Measurements from ENCODE around the gene CD44.

Gene CD44

GRCh38 chr11:35098855-35099254 is 40.1 kb upstream of the CD44 start:
- Histone ChIP-seq H3K4me3 (ENCODE audit: low read depth, low read length) (no peak overlapping the region), H3K4me1 (no peaks in the 10 kb centered on the region), H3K9me3 (no peaks in the 10 kb centered on the region), H3K27me3 (no peaks in the 10 kb centered on the region), H3K36me3 (no peaks in the 10 kb centered on the region)
- TF ChIP-seq, protein P1, sequence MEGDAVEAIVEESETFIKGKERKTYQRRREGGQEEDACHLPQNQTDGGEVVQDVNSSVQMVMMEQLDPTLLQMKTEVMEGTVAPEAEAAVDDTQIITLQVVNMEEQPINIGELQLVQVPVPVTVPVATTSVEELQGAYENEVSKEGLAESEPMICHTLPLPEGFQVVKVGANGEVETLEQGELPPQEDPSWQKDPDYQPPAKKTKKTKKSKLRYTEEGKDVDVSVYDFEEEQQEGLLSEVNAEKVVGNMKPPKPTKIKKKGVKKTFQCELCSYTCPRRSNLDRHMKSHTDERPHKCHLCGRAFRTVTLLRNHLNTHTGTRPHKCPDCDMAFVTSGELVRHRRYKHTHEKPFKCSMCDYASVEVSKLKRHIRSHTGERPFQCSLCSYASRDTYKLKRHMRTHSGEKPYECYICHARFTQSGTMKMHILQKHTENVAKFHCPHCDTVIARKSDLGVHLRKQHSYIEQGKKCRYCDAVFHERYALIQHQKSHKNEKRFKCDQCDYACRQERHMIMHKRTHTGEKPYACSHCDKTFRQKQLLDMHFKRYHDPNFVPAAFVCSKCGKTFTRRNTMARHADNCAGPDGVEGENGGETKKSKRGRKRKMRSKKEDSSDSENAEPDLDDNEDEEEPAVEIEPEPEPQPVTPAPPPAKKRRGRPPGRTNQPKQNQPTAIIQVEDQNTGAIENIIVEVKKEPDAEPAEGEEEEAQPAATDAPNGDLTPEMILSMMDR (IDR thresholded peaks at IDR 0.05; ENCODE audit: low read depth, low read length): no peak
- DNase-seq: no peak

DNA sequence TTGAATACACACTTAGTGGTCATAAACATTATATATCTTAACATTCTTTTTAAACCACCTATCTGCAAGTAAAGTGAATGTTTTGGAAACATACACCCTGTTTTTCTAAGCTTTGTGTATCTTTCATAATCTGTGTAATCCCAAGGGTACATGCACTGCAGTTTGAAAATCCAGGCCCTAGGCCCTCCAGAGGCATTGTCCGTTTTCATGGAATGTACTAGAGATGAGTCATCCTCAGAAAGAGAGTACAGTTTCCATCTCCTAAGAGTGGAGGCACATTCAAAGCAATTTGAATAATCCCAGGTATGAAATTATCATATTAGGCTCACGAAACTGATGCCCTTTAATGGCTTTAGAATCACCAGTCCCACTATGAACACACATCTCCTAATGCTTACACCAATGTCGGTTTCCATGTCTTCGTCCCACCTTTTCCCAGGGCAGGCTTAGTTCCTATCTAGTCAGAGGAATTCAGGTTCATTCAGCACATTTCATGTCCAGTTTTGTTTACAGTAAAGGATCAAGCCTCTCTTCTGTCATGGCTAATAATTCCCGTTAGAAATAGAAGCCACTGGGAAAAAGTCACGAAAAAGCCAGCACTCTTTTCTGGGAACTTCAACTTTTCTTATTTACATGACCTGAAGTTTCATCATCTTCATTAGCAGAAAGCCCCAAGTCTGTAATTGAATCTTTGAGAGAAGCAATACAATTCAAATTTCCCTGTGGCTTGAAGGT is 39.5 kb upstream of the CD44 start:
- Histone ChIP-seq H3K27me3 (no peaks in the 10 kb centered on the region), H3K36me3 (no peaks in the 10 kb centered on the region), H3K4me3 (ENCODE audit: low read depth, low read length) (no peak overlapping the region), H3K9me3 (no peaks in the 10 kb centered on the region), H3K4me1 (no peaks in the 10 kb centered on the region)
- no peak for DNase-seq
- TF ChIP-seq, protein P1 (IDR thresholded peaks at IDR 0.05; ENCODE audit: low read depth, low read length): no peak

DNA sequence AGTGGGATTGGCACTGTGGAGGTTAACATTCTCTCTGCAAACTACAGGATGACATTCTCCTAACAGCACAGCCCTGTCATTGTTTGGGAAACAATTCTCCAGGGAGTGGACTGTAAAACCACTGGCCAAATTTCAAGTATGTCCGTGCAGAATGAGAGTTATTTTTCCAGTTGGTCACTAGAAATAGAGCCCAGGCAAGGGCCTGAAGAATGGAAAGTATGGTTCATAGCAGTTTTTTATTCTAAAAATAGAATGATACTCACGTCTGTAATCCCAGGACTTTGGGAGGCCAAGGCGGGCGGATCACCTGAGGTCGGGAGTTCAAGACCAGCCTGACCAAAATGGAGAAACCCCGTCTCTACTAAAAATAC is 39.0 kb upstream of the CD44 start:
- no peaks in the 10 kb centered on the region for H3K27me3 ChIP-seq
- H3K36me3 ChIP-seq: no peaks in the 10 kb centered on the region
- no peaks in the 10 kb centered on the region for H3K4me1 ChIP-seq
- TF ChIP-seq, protein P1 (IDR thresholded peaks at IDR 0.05; ENCODE audit: low read depth, low read length): no peak
- no peaks in the 10 kb centered on the region for H3K9me3 ChIP-seq
- no peak overlapping the region for H3K4me3 ChIP-seq (ENCODE audit: low read depth, low read length)
- no peak for DNase-seq

DNA sequence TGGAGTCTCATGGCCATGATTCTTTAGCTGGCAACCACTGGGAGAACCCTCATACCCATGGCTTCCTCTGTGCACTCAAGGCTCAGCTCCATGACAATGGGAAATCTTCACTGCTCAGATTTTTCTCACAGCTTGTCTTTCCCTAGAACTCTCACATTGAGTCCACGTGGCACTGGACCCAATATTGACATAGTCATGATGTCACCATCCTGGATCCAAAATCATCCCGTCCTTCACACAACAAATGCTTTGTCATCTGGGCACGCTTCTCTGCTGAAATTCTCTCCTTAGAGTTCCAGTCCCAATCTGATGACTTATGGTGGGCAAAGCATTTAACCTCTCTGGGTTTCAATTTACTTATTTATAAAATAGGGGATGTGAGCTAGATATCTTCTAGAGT is 37.7 kb upstream of the CD44 start:
- Histone ChIP-seq H3K27me3 (no peaks in the 10 kb centered on the region), H3K4me3 (ENCODE audit: low read depth, low read length) (no peak overlapping the region), H3K36me3 (no peaks in the 10 kb centered on the region), H3K9me3 (no peaks in the 10 kb centered on the region), H3K4me1 (no peaks in the 10 kb centered on the region; the same call in 1 of the 2 replicates)
- no peak for DNase-seq
- TF ChIP-seq, protein P1 (IDR thresholded peaks at IDR 0.05; ENCODE audit: low read depth, low read length): no peak

DNA sequence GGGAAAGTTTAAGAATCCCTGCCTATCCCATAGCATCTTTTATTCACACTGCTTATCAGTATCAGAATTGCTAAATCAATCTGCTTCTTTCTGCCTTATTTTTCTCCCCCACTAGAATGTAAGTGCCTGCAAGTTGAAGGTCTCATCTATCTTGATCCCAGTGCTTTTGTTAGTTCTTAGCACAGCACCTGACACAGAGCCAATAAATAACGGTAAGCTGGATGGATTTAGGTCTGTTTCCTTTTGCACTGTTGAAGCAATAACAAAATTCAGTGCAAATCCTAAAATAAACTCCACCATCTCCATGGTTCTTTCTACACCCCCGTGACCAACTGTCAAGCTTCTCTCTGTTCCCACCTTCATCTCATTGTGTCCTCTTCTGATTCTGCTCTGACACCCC is 36.7 kb upstream of the CD44 start:
- no peak for DNase-seq
- H3K9me3 ChIP-seq: no peaks in the 10 kb centered on the region
- H3K4me1 ChIP-seq: no peaks in the 10 kb centered on the region; the same call in 1 of the 2 replicates
- TF ChIP-seq, protein P1 (IDR thresholded peaks at IDR 0.05; ENCODE audit: low read depth, low read length): no peak
- H3K27me3 ChIP-seq: no peaks in the 10 kb centered on the region
- no peak overlapping the region for H3K4me3 ChIP-seq (ENCODE audit: low read depth, low read length)
- no peaks in the 10 kb centered on the region for H3K36me3 ChIP-seq

- TF ChIP-seq, protein P1 (IDR thresholded peaks at IDR 0.05; ENCODE audit: low read depth, low read length): no peak
- no peaks in the 10 kb centered on the region; the same call in 1 of the 2 replicates for H3K4me1 ChIP-seq
- no peak for DNase-seq
Measured at GRCh38 chr11:35103366-35104208, 35.4 kb upstream of the CD44 start.

More at GRCh38 chr11:35103366-35104208, 35.4 kb upstream of the CD44 start:
- no peak overlapping the region for H3K4me3 ChIP-seq (ENCODE audit: low read depth, low read length)
- no peaks in the 10 kb centered on the region for H3K27me3 ChIP-seq
- no peaks in the 10 kb centered on the region for H3K9me3 ChIP-seq
- no peaks in the 10 kb centered on the region for H3K36me3 ChIP-seq
